ENCODE measurements around the gene PHF21A. TPM values are rescaled to one million over a fixed set of nuclear protein-coding genes. Genes with fewer than 3 reads are reported as not detected.

Gene PHF21A
- polyA plus RNA-seq, 1 donor (not counting 4 experiments of a cell fraction or from before 2014, with no cell fraction given): 16.1 TPM

DNA sequence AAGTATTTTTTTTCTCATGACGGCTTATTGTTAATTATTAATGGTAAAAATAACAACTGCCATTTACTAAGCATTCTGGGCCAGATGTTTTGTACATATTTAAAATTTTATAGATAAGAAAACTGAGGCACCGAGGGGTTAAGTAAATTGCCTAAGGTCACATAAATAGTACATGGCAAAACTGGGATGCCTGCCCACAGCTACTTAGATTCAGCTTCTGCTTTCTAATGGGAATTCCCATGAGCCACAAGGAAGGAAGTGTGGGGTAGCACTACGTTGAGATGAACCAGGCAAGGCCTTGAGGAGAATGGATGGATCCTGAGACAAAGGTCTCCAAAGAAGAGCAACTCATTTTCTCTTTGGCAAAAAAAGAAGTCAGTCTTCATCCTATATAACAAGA lies 11.9 kb upstream of the PHF21A start:
- Histone ChIP-seq H3K9me3 (ENCODE audit: control insufficient read depth, low read depth, low read length) (no peaks in the 10 kb centered on the region), H3K27ac (ENCODE audit: control insufficient read depth, insufficient read depth, low read length) (no peak overlapping the region), H4K20me1 (ENCODE audit: control insufficient read depth, extremely low read depth, insufficient read depth, low read length) (no peaks in the 10 kb centered on the region), H3K9ac (ENCODE audit: control insufficient read depth, extremely low read depth, insufficient read depth, low read length) (no peak overlapping the region), H3K27me3 (ENCODE audit: control insufficient read depth, extremely low read depth, insufficient read depth, low read length) (no peaks in the 10 kb centered on the region), H3K4me1 (ENCODE audit: control insufficient read depth, extremely low read depth, insufficient read depth, low read length) (no peaks in the 10 kb centered on the region), H3K4me3 (ENCODE audit: control insufficient read depth in 2 of 3, extremely low read depth in 1 of 3, insufficient read depth in 2 of 3, low read depth in 1 of 3, low read length in 3 of 3) (no peak overlapping the region), H3K79me2 (ENCODE audit: control insufficient read depth, insufficient read depth, low read length) (no peaks in the 10 kb centered on the region), H2AFZ (ENCODE audit: control insufficient read depth, low read length) (no peak overlapping the region), H3K36me3 (ENCODE audit: control insufficient read depth in 2 of 2, extremely low read depth in 1 of 2, insufficient read depth in 2 of 2, low read length in 2 of 2) (no peaks in the 10 kb centered on the region), H3K4me2 (ENCODE audit: control insufficient read depth, extremely low read depth, insufficient read depth, low read depth, low read length) (no peak overlapping the region), H3K9me1 (ENCODE audit: control insufficient read depth, extremely low read depth, insufficient read depth, low read length) (no peaks in the 10 kb centered on the region)
- FAIRE-seq: no peak
- DNase-seq (ENCODE audit: low read depth, low spot score): no peak
- dilution Hi-C loops (cut with MboI; ENCODE audit: extremely low pct_ligation_motif_present, low sequenced_read_pairs): no loop called here
- no peak for TF ChIP-seq CTCF (optimal IDR thresholded peaks at IDR 0.05 in 1 of 3, IDR thresholded peaks at IDR 0.05 in 1 of 3, conservative IDR thresholded peaks at IDR 0.05 in 1 of 3; ENCODE audit: extremely low read depth in 1 of 3, insufficient read depth in 2 of 3, low read length in 3 of 3)

- Histone ChIP-seq H3K9me3 (ENCODE audit: control insufficient read depth, low read depth, low read length) (no peaks in the 10 kb centered on the region), H3K36me3 (ENCODE audit: control insufficient read depth in 2 of 2, extremely low read depth in 1 of 2, insufficient read depth in 2 of 2, low read length in 2 of 2) (no peaks in the 10 kb centered on the region), H3K9ac (ENCODE audit: control insufficient read depth, extremely low read depth, insufficient read depth, low read length) (no peak overlapping the region), H3K9me1 (ENCODE audit: control insufficient read depth, extremely low read depth, insufficient read depth, low read length) (no peaks in the 10 kb centered on the region), H4K20me1 (ENCODE audit: control insufficient read depth, extremely low read depth, insufficient read depth, low read length) (no peaks in the 10 kb centered on the region), H3K4me1 (ENCODE audit: control insufficient read depth, extremely low read depth, insufficient read depth, low read length) (peaks cover 4% of the 10 kb centered on the region), H3K27ac (ENCODE audit: control insufficient read depth, insufficient read depth, low read length) (no peak overlapping the region), H3K4me2 (ENCODE audit: control insufficient read depth, extremely low read depth, insufficient read depth, low read depth, low read length) (no peak overlapping the region), H3K79me2 (ENCODE audit: control insufficient read depth, insufficient read depth, low read length) (no peaks in the 10 kb centered on the region), H2AFZ (ENCODE audit: control insufficient read depth, low read length) (no peak overlapping the region), H3K4me3 (ENCODE audit: control insufficient read depth in 2 of 3, extremely low read depth in 1 of 3, insufficient read depth in 2 of 3, low read depth in 1 of 3, low read length in 3 of 3) (no peak overlapping the region), H3K27me3 (ENCODE audit: control insufficient read depth, extremely low read depth, insufficient read depth, low read length) (no peaks in the 10 kb centered on the region)
- no peak for FAIRE-seq
- DNase-seq (ENCODE audit: low read depth, low spot score): no peak
- dilution Hi-C loops (cut with MboI; ENCODE audit: extremely low pct_ligation_motif_present, low sequenced_read_pairs): no loop called here
- no peak for TF ChIP-seq EZH2 (IDR thresholded peaks at IDR 0.05; ENCODE audit: low read length)
- no peak for TF ChIP-seq CTCF (optimal IDR thresholded peaks at IDR 0.05 in 1 of 3, IDR thresholded peaks at IDR 0.05 in 1 of 3, conservative IDR thresholded peaks at IDR 0.05 in 1 of 3; ENCODE audit: extremely low read depth in 1 of 3, insufficient read depth in 2 of 3, low read length in 3 of 3)
These were observed 9.2 kb upstream of the PHF21A start for GRCh38 chr11:46130286-46130940.

Data from keratinocyte (primary cell).